Nephron (organoid): ENCODE data around the gene RAB9B.

Experiments
- H3K27ac Mint-ChIP-seq, 3 experiments: 2 replicates each; pipeline ENCODE4 v1.8.0; 2020; ENCODE audit warnings: mixed read lengths in 3 of 3, mild to moderate bottlenecking in 2 of 3, moderate library complexity in 1 of 3
- H3K27me3 Mint-ChIP-seq: 2 replicates; pipeline ENCODE4 v1.8.0; 2021; ENCODE audit warnings: low read depth, mild to moderate bottlenecking, moderate library complexity, mixed read lengths
- H3K36me3 Mint-ChIP-seq: 2 replicates; pipeline ENCODE4 v1.8.0; 2020; ENCODE audit warnings: low read depth, mixed read lengths
- H3K4me1 Mint-ChIP-seq: 2 replicates; pipeline ENCODE4 v1.8.0; 2020; ENCODE audit warnings: mixed read lengths
- H3K4me3 Mint-ChIP-seq, 3 experiments: 2 replicates each; pipeline ENCODE4 v1.8.0; 2020; ENCODE audit warnings: mild to moderate bottlenecking in 3 of 3, mixed read lengths in 3 of 3, moderate library complexity in 2 of 3
- H3K9me3 Mint-ChIP-seq: 2 replicates; pipeline ENCODE4 v1.8.0; 2020; ENCODE audit warnings: mixed read lengths
- CTCF ChIP-seq, 3 experiments: fragments of 200-600 bp; sonication (generic); IDR thresholded peaks; one replicate each; pipeline ENCODE4 v1.5.0; 2021; ENCODE audit warnings: antibody characterized with exemption in 3 of 3; ENCODE audit not compliant: unreplicated experiment in 3 of 3

RAB9B gene

GRCh38 chrX:103864149-103864548 lies 32.1 kb upstream of the RAB9B start:
- Mint-ChIP-seq H3K36me3 (no peaks in the 10 kb centered on the region), H3K27ac (no peak overlapping the region), H3K9me3 (peaks cover 12% of the 10 kb centered on the region), H3K27me3 (no peaks in the 10 kb centered on the region), H3K4me1 (no peaks in the 10 kb centered on the region), H3K4me3 (no peak overlapping the region)
- no peak for TF ChIP-seq CTCF (IDR thresholded peaks at IDR 0.05; ENCODE audit: unreplicated experiment in 3 of 3)

GRCh38 chrX:103861200-103861599 lies 29.1 kb upstream of the RAB9B start:
- TF ChIP-seq CTCF (IDR thresholded peaks at IDR 0.05; ENCODE audit: unreplicated experiment in 3 of 3), result no peak
- Mint-ChIP-seq H3K9me3 (peaks cover 14% of the 10 kb centered on the region), H3K36me3 (no peaks in the 10 kb centered on the region), H3K4me3 (no peak overlapping the region), H3K4me1 (no peaks in the 10 kb centered on the region), H3K27me3 (no peaks in the 10 kb centered on the region), H3K27ac (no peak overlapping the region)

- no peaks in the 10 kb centered on the region for H3K27me3 Mint-ChIP-seq
- no peak for TF ChIP-seq CTCF (IDR thresholded peaks at IDR 0.05; ENCODE audit: unreplicated experiment in 3 of 3)
- H3K36me3 Mint-ChIP-seq, result no peaks in the 10 kb centered on the region
- H3K4me1 Mint-ChIP-seq, result peaks cover 14% of the 10 kb centered on the region
- peaks cover 4% of the 10 kb centered on the region for H3K9me3 Mint-ChIP-seq
- H3K4me3 Mint-ChIP-seq, result no peak overlapping the region
- peak overlapping the region; percentile 30 to 89 (median 81) for H3K27ac Mint-ChIP-seq
These were observed 17.5 kb upstream of the RAB9B start for GRCh38 chrX:103849558-103849957.

DNA sequence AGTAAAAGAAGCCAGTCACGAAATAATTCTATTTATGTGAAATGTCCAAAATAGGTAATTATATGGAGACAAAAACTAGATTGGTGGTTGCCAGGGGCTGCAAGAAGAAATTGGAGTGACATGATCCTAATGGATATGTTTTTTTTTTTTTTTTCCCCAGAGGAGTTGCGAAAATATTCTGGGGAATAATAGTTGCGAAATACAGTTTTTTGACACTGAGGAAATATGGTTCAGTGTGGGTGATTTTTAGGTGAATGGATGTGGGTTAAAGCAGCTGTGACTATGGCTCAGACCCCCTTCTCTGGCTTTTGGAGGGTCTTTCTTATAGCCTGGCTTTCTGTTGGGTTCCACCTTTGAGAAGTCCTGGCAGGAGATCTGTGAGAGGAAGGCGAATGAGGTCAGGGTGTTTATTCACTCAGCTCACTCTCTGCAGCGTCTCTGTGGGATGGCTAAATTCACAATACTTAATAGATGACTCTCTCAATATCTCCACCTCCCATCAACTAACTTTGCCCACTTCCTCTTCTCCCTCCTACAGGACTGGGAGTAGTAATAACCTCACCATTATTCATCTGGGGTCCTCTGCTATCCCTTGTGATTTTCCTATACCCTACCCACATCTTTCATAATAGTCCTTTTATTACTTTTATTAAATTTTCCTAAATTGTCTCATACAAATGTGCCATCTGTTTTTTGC lies 15.3 kb upstream of the RAB9B start:
- no peaks in the 10 kb centered on the region for H3K27me3 Mint-ChIP-seq
- no peak overlapping the region for H3K4me3 Mint-ChIP-seq
- no peak overlapping the region for H3K27ac Mint-ChIP-seq
- TF ChIP-seq CTCF (IDR thresholded peaks at IDR 0.05; ENCODE audit: unreplicated experiment in 3 of 3), result no peak
- no peaks in the 10 kb centered on the region for H3K36me3 Mint-ChIP-seq
- H3K4me1 Mint-ChIP-seq, result peaks cover 14% of the 10 kb centered on the region
- peaks cover 4% of the 10 kb centered on the region for H3K9me3 Mint-ChIP-seq

DNA sequence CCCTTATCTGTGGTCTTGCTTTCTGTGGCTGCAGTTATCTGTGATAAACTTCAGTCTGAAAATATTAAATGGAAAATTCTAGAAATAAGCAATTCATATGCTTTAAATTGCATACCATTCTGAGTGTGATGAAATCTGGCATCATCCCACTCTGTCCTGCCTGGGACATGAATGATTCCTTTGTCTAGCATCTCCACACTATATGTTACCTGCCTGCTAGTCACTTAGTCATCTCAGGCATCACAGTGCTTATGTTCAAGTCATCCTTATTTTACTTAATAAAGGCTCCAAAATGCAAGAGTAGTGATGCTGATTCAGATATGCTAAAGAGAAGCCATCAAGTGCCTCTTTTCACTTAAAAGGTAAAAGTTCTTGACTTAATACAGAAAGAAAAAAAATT lies 14.3 kb upstream of the RAB9B start:
- H3K9me3 Mint-ChIP-seq, result peaks cover 2% of the 10 kb centered on the region
- H3K27me3 Mint-ChIP-seq, result no peaks in the 10 kb centered on the region
- no peak overlapping the region for H3K4me3 Mint-ChIP-seq
- no peaks in the 10 kb centered on the region for H3K36me3 Mint-ChIP-seq
- H3K27ac Mint-ChIP-seq, result no peak overlapping the region
- H3K4me1 Mint-ChIP-seq, result peaks cover 14% of the 10 kb centered on the region
- TF ChIP-seq CTCF (IDR thresholded peaks at IDR 0.05; ENCODE audit: unreplicated experiment in 3 of 3), result no peak

DNA sequence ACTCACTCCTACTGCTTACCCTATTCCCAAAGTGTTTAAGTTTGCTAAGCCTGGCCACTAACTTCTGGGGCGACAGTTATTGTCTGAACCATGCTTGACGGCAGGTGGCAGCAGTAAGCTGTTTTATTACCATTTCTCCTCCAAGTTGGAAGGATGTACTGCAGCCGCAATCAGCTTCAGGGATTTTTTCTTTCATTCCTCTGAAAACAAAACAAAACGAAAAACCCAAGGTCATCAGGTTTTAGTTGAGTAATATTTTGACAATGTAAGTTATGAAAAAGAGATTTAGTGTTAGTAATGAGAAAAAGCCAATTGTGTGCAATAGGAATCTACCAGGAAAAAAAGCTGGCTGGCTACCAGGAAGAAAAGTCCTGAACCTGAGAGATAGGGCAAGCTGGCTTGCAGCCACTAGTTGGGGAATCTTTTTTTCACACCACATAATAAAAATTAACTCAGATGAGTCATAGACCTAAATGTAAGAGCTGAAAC lies 13.2 kb upstream of the RAB9B start:
- peak overlapping the region in 2 of 3 experiments; percentile 27 to 31 for H3K4me3 Mint-ChIP-seq
- peak overlapping the region; percentile 54 to 93 (median 77) for H3K27ac Mint-ChIP-seq

More for the DNA sequence above, 13.2 kb upstream of the RAB9B start:
- no peaks in the 10 kb centered on the region for H3K9me3 Mint-ChIP-seq
- no peaks in the 10 kb centered on the region for H3K27me3 Mint-ChIP-seq
- no peaks in the 10 kb centered on the region for H3K36me3 Mint-ChIP-seq
- TF ChIP-seq CTCF (IDR thresholded peaks at IDR 0.05; ENCODE audit: unreplicated experiment in 3 of 3), result peak; percentile 64 to 71 (median 66)
- peaks cover 13% of the 10 kb centered on the region for H3K4me1 Mint-ChIP-seq
